HepG2 (cell line): ENCODE results near the gene CDC34. TPM values are rescaled to one million over a fixed set of nuclear protein-coding genes. Genes with fewer than 3 reads are reported as not detected.

Source experiments
- AKAP8 ChIP-seq: sonication (generic); formaldehyde crosslinking; IDR thresholded peaks from 2 replicates; pipeline ENCODE4 v1.5.1; 2020; ENCODE audit warnings: mild to moderate bottlenecking, missing genetic modification reagents
- FOXP1 ChIP-seq, 2 experiments: fragments of 450-650 bp in 1 of 2; IDR thresholded peaks; 2 replicates each; pipeline ENCODE4 v1.6.1; 2017 to 2018; ENCODE audit warnings: antibody characterized with exemption in 1 of 2
- HIVEP1 ChIP-seq: sonication (generic); formaldehyde crosslinking; IDR thresholded peaks from 2 replicates; pipeline ENCODE4 v1.4.0; 2020; ENCODE audit warnings: mild to moderate bottlenecking, missing genetic modification reagents
- HNRNPK ChIP-seq: fragments of 200-400 bp; formaldehyde crosslinking; IDR thresholded peaks from 2 replicates; pipeline ENCODE4 v1.6.1; 2018; ENCODE audit warnings: low read length, low read depth, moderate library complexity, mild to moderate bottlenecking; ENCODE audit not compliant: poor library complexity, severe bottlenecking
- KAT8 ChIP-seq: IDR thresholded peaks from 2 replicates; pipeline ENCODE4 v1.6.1; 2016; ENCODE audit warnings: missing genetic modification reagents, missing compliant biosample characterization
- NPAS2 ChIP-seq: sonication (generic); formaldehyde crosslinking; IDR thresholded peaks from 2 replicates; pipeline ENCODE4 v1.8.0; 2022; ENCODE audit warnings: mild to moderate bottlenecking, missing genetic modification reagents, borderline replicate concordance
- SP140L ChIP-seq: sonication (generic); formaldehyde crosslinking; IDR thresholded peaks from 2 replicates; pipeline ENCODE4 v1.4.0; 2020; ENCODE audit warnings: missing genetic modification reagents, borderline replicate concordance
- SPEN ChIP-seq: sonication (generic); formaldehyde crosslinking; IDR thresholded peaks from 2 replicates; pipeline ENCODE4 v1.5.1; 2020; ENCODE audit warnings: low read depth, mild to moderate bottlenecking, missing genetic modification reagents
- TBP ChIP-seq: sonication (generic); formaldehyde crosslinking; IDR thresholded peaks from 2 replicates; pipeline ENCODE4 v1.5.0; 2020; ENCODE audit warnings: missing genetic modification reagents
- TEAD2 ChIP-seq: sonication (generic); formaldehyde crosslinking; IDR thresholded peaks from 2 replicates; pipeline ENCODE4 v1.9.0; 2021; ENCODE audit warnings: missing genetic modification reagents
- TGIF2 ChIP-seq: IDR thresholded peaks from 2 replicates; pipeline ENCODE4 v1.6.1; 2016; ENCODE audit warnings: control low read depth, missing compliant biosample characterization
- ZBTB38 ChIP-seq: sonication (generic); formaldehyde crosslinking; IDR thresholded peaks from 2 replicates; pipeline ENCODE4 v1.5.1; 2020; ENCODE audit warnings: mild to moderate bottlenecking, missing genetic modification reagents
- ZFP36 ChIP-seq: fragments of 150-350 bp; IDR thresholded peaks from 2 replicates; pipeline ENCODE4 v1.6.1; 2018; ENCODE audit warnings: borderline replicate concordance, low read length, low read depth; ENCODE audit not compliant: partially characterized antibody
- ZFP41 ChIP-seq: sonication (generic); formaldehyde crosslinking; IDR thresholded peaks from 2 replicates; pipeline ENCODE4 v1.4.0; 2020; ENCODE audit warnings: mild to moderate bottlenecking, missing genetic modification reagents, borderline replicate concordance
- ZNF121 ChIP-seq: sonication (generic); formaldehyde crosslinking; IDR thresholded peaks from 2 replicates; pipeline ENCODE4 v1.5.0; 2020; ENCODE audit warnings: mild to moderate bottlenecking, missing genetic modification reagents
- ZNF124 ChIP-seq: sonication (generic); formaldehyde crosslinking; IDR thresholded peaks from 2 replicates; pipeline ENCODE4 v1.4.0; 2020; ENCODE audit warnings: missing genetic modification reagents
- ZNF598 ChIP-seq: sonication (generic); formaldehyde crosslinking; IDR thresholded peaks from 2 replicates; pipeline ENCODE4 v1.5.1; 2020; ENCODE audit warnings: mild to moderate bottlenecking, missing genetic modification reagents, borderline replicate concordance
- ZNF629 ChIP-seq: sonication (generic); formaldehyde crosslinking; conservative IDR thresholded peaks from 2 replicates; pipeline ENCODE4 v1.5.0; 2020; ENCODE audit warnings: missing genetic modification reagents
- ZNF720 ChIP-seq: sonication (generic); formaldehyde crosslinking; IDR thresholded peaks from 2 replicates; pipeline ENCODE4 v1.4.0; 2020; ENCODE audit warnings: missing genetic modification reagents
- ZNF766 ChIP-seq: sonication (generic); formaldehyde crosslinking; IDR thresholded peaks from 2 replicates; pipeline ENCODE4 v1.5.0; 2020; ENCODE audit warnings: missing genetic modification reagents, borderline replicate concordance
- ZSCAN12 ChIP-seq: sonication (generic); formaldehyde crosslinking; IDR thresholded peaks from 2 replicates; pipeline ENCODE4 v1.9.0; 2021; ENCODE audit warnings: mild to moderate bottlenecking, missing genetic modification reagents
- polyA plus RNA-seq, 8 experiments: library from polyadenylated mRNA; depleted of rRNA in 3 of 8; stranded (reverse) in 7 of 8; unstranded in 1 of 8; fragments of >200 nt; fragmentation: Illumina TruSeq in 4 of 8; extraction: Trizol in 4 of 8; gene quantifications; 2 replicates each; pipeline versions ENCODE4 v1.2.1 to v1.2.3, GENCODE V29; 2011 to 2016; ENCODE audit warnings: low read depth in 4 of 8, missing spikeins in 1 of 8, mixed read lengths in 1 of 8; ENCODE audit not compliant: insufficient read depth in 1 of 8
- total RNA-seq, 5 experiments: library from RNA; depleted of rRNA; stranded (reverse); fragments of >200 nt; fragmentation: Illumina TruSeq; extraction: Trizol; gene quantifications; 2 replicates each; pipeline ENCODE4 v1.2.3, GENCODE V29; 2016; ENCODE audit warnings: low read depth in 1 of 5
- TF ChIP-seq, protein P1 (sequence below): sonication (generic); formaldehyde crosslinking; IDR thresholded peaks from 2 replicates; pipeline ENCODE4 v1.4.0; 2020; ENCODE audit warnings: mild to moderate bottlenecking, missing genetic modification reagents
- TF ChIP-seq, protein P2 (sequence below): IDR thresholded peaks from 2 replicates; pipeline ENCODE4 v1.6.1; 2016; ENCODE audit warnings: missing biosample characterization, missing genetic modification reagents, low read depth
- TF ChIP-seq, protein P3 (sequence below): conservative IDR thresholded peaks from 2 replicates; pipeline ENCODE4 v1.6.1; 2018; ENCODE audit warnings: missing genetic modification reagents
- TF ChIP-seq, protein P4 (sequence below): sonication (generic); formaldehyde crosslinking; IDR thresholded peaks from 2 replicates; pipeline ENCODE4 v1.8.0; 2022; ENCODE audit warnings: missing genetic modification reagents, mild to moderate bottlenecking, inconsistent platforms, borderline replicate concordance
- TF ChIP-seq, protein P5 (sequence below): sonication (generic); formaldehyde crosslinking; IDR thresholded peaks from 2 replicates; pipeline ENCODE4 v1.4.0; 2020; ENCODE audit warnings: missing genetic modification reagents, mild to moderate bottlenecking, borderline replicate concordance

CDC34 gene
- total and polyA plus RNA-seq, 2 of the 13 experiments (the other 11 are each of a cell fraction or from before 2014, with no cell fraction given): 138 to 150 TPM

DNA sequence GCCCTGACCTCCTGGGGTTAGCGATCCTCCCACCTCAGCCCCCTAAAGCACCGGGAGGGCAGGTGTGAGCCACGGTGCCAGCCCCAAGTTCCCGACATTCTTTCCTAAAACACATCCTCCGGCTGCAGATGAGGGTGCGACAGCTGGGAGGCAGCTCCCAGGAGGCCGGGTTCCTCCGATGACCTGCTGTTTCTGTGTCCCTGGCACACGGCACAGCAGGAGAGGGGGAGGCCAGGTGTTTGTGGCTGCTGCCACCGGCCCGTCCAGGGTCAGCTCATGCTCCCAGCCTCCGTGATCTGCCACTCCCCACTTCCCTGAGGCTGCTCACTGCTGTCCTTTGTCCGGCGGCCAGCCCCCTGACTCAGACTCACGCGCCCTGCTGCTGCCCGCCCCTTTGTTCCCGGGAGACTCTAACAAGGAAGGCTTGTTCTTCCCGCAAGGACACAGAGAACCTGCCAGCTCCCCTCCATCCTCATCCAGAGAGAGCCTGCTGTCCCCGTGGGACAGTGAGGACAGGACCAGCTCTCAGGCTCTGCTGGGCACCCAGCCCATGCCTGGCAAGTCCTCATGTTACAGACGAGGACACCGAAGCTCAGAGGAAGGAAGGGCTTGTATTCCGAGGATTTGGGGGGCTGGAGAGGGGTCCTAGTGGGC lies 45.9 kb upstream of the CDC34 start (continued):
- TF ChIP-seq FOXP1 (IDR thresholded peaks at IDR 0.05): no peak
- TF ChIP-seq FOXP1 (CRISPR knock-in tag; IDR thresholded peaks at IDR 0.05): no peak
- no peak for TF ChIP-seq HIVEP1 (CRISPR knock-in tag)
- 0 out of 2 replicates have a peak, but pooled peaks have one; percentile 55 for TF ChIP-seq ZNF124 (CRISPR knock-in tag)
- peak; percentile 51; the same call in 1 of the 2 replicates for TF ChIP-seq ZBTB38 (CRISPR knock-in tag)
- 0 out of 2 replicates have a peak, but pooled peaks have one; percentile 18 for TF ChIP-seq TGIF2
- no peak for TF ChIP-seq HNRNPK
- TF ChIP-seq ZNF766: no peak
- peak; percentile 52; the same call in 1 of the 2 replicates for TF ChIP-seq AKAP8
- no peak for TF ChIP-seq TBP (CRISPR knock-in tag)
- no peak for TF ChIP-seq TEAD2
- no peak for TF ChIP-seq ZNF121 (CRISPR knock-in tag)
- TF ChIP-seq NPAS2 (CRISPR knock-in tag): no peak
- TF ChIP-seq, protein P1, sequence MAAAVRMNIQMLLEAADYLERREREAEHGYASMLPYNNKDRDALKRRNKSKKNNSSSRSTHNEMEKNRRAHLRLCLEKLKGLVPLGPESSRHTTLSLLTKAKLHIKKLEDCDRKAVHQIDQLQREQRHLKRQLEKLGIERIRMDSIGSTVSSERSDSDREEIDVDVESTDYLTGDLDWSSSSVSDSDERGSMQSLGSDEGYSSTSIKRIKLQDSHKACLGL: no peak
- no peak for TF ChIP-seq ZFP36
- TF ChIP-seq ZSCAN12 (CRISPR knock-in tag): no peak
- TF ChIP-seq, protein P2, sequence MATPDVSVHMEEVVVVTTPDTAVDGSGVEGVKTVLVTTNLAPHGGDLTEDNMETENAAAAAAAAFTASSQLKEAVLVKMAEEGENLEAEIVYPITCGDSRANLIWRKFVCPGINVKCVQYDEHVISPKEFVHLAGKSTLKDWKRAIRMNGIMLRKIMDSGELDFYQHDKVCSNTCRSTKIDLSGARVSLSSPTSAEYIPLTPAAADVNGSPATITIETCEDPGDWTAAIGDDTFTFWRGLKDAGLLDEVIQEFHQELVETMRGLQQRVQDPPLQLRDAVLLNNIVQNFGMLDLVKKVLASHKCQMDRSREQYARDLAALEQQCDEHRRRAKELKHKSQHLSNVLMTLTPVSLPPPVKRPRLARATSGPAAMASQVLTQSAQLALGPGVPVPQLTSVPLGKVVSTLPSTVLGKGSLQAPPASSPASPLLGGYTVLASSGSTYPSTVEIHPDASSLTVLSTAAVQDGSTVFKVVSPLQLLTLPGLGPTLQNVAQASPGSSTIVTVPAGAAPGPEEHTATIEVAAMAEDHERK (CRISPR knock-in tag): no peak
- TF ChIP-seq ZFP41 (CRISPR knock-in tag): no peak
- no peak for TF ChIP-seq ZNF720 (CRISPR knock-in tag)
- TF ChIP-seq, protein P3, sequence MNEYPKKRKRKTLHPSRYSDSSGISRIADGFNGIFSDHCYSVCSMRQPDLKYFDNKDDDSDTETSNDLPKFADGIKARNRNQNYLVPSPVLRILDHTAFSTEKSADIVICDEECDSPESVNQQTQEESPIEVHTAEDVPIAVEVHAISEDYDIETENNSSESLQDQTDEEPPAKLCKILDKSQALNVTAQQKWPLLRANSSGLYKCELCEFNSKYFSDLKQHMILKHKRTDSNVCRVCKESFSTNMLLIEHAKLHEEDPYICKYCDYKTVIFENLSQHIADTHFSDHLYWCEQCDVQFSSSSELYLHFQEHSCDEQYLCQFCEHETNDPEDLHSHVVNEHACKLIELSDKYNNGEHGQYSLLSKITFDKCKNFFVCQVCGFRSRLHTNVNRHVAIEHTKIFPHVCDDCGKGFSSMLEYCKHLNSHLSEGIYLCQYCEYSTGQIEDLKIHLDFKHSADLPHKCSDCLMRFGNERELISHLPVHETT (CRISPR knock-in tag): no peak
- TF ChIP-seq, protein P4, sequence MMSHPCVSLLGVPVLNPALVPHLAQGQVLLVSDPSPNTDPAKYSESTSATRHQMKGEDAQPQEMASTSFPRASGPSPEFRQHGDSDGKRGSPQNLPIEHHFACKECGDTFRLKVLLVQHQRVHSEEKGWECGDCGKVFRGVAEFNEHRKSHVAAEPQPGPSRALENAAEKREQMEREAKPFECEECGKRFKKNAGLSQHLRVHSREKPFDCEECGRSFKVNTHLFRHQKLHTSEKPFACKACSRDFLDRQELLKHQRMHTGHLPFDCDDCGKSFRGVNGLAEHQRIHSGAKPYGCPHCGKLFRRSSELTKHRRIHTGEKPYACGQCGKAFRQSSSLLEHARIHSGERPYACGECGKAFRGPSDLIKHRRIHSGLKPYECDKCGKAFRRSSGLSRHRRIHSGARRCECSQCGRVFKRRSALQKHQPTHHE (CRISPR knock-in tag): no peak
- TF ChIP-seq, protein P5, sequence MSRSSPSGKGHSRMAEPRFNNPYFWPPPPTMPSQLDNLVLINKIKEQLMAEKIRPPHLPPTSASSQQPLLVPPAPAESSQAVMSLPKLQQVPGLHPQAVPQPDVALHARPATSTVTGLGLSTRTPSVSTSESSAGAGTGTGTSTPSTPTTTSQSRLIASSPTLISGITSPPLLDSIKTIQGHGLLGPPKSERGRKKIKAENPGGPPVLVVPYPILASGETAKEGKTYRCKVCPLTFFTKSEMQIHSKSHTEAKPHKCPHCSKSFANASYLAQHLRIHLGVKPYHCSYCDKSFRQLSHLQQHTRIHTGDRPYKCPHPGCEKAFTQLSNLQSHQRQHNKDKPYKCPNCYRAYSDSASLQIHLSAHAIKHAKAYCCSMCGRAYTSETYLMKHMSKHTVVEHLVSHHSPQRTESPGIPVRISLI (CRISPR knock-in tag): no peak
- no peak for TF ChIP-seq SP140L (CRISPR knock-in tag)
- TF ChIP-seq ZNF629 (CRISPR knock-in tag): no peak; the same call in 1 of the 2 replicates
- TF ChIP-seq ZNF598 (CRISPR knock-in tag): no peak
- 0 out of 2 replicates have a peak, but pooled peaks have one; percentile 54 for TF ChIP-seq KAT8 (CRISPR knock-in tag)
- no peak for TF ChIP-seq SPEN
